Measurements from ENCODE around the gene PIM2. TPM values are rescaled to one million over a fixed set of nuclear protein-coding genes. Genes with fewer than 3 reads are reported as not detected.

The PIM2 gene
- total and polyA plus RNA-seq, 9 of the 15 experiments (the other 6 are each of a cell fraction or from before 2014, with no cell fraction given) = 67.6 to 191 (median 108) TPM

DNA sequence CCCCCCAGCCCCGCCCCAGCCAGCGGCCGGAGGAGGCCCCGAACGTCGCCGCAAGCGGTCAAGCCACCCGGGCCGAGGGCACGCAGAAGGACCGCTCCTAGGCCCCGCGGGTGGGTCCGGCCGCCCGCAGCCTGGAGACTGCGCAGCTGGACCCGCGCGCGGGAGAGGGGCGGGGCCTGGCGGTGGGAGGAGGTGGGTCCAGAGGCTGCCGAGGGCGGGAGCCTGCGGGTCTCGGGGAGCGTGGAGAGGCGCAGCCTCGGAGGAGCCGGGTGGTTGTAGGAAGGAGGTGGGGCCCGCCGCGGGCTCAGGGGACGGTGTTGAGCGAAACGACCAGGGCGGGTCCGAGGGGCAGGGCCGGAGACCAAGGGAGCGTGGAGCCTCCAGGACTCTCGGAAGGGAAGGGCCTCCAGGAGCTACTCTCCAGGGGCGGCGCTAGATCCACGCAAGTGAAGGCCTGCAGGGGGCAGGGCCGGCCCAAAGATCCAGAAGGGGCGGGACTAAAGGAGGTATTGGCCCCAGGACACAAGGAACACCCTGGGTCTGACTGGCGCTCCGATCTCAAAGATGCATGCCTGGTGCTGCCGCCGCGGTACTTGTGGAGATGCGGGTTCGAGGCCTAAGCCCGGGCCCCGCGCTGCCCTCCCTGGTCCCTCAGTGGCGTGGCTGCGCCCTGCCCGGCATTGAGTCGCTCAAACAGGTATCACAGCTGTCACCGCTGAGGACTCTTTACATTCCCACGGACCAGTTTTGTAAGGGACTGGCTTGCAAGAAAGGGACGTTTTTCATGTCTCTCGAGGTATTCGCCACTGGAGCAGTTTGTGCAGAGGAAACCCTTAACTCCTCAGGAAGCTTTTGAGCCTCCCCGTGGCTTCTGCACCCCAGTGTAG lies 27.2 kb downstream of the PIM2 start (continued):
- TF ChIP-seq MYC (IDR thresholded peaks at IDR 0.05; ENCODE audit: low read depth, low read length) = peak; percentile 41; the same call in 1 of the 2 replicates
- TF ChIP-seq MYC (CRISPR knock-in tag; IDR thresholded peaks at IDR 0.05; ENCODE audit: borderline replicate concordance, low read depth) = no peak
- TF ChIP-seq FIP1L1 (IDR thresholded peaks at IDR 0.05; ENCODE audit: low read depth, low read length, poor library complexity, severe bottlenecking) = peak; percentile 40
- no peak for TF ChIP-seq NR2C2 (CRISPR knock-in tag; IDR thresholded peaks at IDR 0.05)
- TF ChIP-seq NR2C2 (tag; IDR thresholded peaks at IDR 0.05) = no peak
- TF ChIP-seq ZC3H8 (IDR thresholded peaks at IDR 0.05) = no peak
- TF ChIP-seq CCNT2 (IDR thresholded peaks at IDR 0.05; ENCODE audit: borderline replicate concordance, extremely low read depth, insufficient read length, low read depth, low read length) = peak; percentile 39
- peak; percentile 44; the same call in 1 of the 2 replicates for TF ChIP-seq MTA3 (IDR thresholded peaks at IDR 0.05; ENCODE audit: borderline replicate concordance)
- peak in 1 of 2 experiments; percentile 75; a peak in 1 of 4 replicates for TF ChIP-seq SIN3A (IDR thresholded peaks at IDR 0.05; ENCODE audit: borderline replicate concordance in 2 of 2, control insufficient read depth in 1 of 2, low read depth in 2 of 2, low read length in 2 of 2)
- TF ChIP-seq, protein P1, sequence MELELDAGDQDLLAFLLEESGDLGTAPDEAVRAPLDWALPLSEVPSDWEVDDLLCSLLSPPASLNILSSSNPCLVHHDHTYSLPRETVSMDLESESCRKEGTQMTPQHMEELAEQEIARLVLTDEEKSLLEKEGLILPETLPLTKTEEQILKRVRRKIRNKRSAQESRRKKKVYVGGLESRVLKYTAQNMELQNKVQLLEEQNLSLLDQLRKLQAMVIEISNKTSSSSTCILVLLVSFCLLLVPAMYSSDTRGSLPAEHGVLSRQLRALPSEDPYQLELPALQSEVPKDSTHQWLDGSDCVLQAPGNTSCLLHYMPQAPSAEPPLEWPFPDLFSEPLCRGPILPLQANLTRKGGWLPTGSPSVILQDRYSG (tag; conservative IDR thresholded peaks at IDR 0.05; ENCODE audit: low read depth) = no peak
- no peak for TF ChIP-seq POLR3A (IDR thresholded peaks at IDR 0.05; ENCODE audit: borderline replicate concordance, extremely low read depth, insufficient read depth, insufficient read length)
- TF ChIP-seq NELFE (IDR thresholded peaks at IDR 0.05; ENCODE audit: insufficient read depth, insufficient read length) = no peak
- TF ChIP-seq, protein P2, sequence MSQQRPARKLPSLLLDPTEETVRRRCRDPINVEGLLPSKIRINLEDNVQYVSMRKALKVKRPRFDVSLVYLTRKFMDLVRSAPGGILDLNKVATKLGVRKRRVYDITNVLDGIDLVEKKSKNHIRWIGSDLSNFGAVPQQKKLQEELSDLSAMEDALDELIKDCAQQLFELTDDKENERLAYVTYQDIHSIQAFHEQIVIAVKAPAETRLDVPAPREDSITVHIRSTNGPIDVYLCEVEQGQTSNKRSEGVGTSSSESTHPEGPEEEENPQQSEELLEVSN (IDR thresholded peaks at IDR 0.05; ENCODE audit: borderline replicate concordance in 1 of 2, extremely low read depth in 1 of 2, insufficient read depth in 1 of 2, insufficient read length in 1 of 2, low read depth in 1 of 2, low read length in 1 of 2, poor library complexity in 1 of 2, severe bottlenecking in 1 of 2) = peak in 1 of 2 experiments; percentile 17
- peak; percentile 68 to 74 for TF ChIP-seq RAD21 (CRISPR knock-in tag; conservative IDR thresholded peaks at IDR 0.05 in 1 of 2, IDR thresholded peaks at IDR 0.05 in 1 of 2)
- no peak for TF ChIP-seq CSDE1 (IDR thresholded peaks at IDR 0.05)
- TF ChIP-seq POLR2A (conservative IDR thresholded peaks at IDR 0.05) = peak; percentile 53
- peak; percentile 82 for TF ChIP-seq LCOR (CRISPR knock-in tag; IDR thresholded peaks at IDR 0.05)
- peak; percentile 28; the same call in 1 of the 2 replicates for TF ChIP-seq L3MBTL2 (IDR thresholded peaks at IDR 0.05)
- TF ChIP-seq, protein P3, sequence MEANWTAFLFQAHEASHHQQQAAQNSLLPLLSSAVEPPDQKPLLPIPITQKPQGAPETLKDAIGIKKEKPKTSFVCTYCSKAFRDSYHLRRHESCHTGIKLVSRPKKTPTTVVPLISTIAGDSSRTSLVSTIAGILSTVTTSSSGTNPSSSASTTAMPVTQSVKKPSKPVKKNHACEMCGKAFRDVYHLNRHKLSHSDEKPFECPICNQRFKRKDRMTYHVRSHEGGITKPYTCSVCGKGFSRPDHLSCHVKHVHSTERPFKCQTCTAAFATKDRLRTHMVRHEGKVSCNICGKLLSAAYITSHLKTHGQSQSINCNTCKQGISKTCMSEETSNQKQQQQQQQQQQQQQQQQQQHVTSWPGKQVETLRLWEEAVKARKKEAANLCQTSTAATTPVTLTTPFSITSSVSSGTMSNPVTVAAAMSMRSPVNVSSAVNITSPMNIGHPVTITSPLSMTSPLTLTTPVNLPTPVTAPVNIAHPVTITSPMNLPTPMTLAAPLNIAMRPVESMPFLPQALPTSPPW (CRISPR knock-in tag; IDR thresholded peaks at IDR 0.05) = peak; percentile 69
- no peak for TF ChIP-seq KLF6 (CRISPR knock-in tag; IDR thresholded peaks at IDR 0.05; ENCODE audit: borderline replicate concordance)
- TF ChIP-seq SUPT5H (IDR thresholded peaks at IDR 0.05) = peak; percentile 46; the same call in 1 of the 2 replicates
- TF ChIP-seq KLF16 (IDR thresholded peaks at IDR 0.05) = 0 out of 2 replicates have a peak, but pooled peaks have one; percentile 6
- TF ChIP-seq CXXC5 (CRISPR knock-in tag; IDR thresholded peaks at IDR 0.05) = peak; percentile 59; the same call in 1 of the 2 replicates

Data from K562 (cell line).